GM19043 (cell line): ENCODE results near the gene EHD1.
A peak's percentile ranks its signal among the peaks of the same experiment; 100 is the strongest.
"Not testable (repeated sequence)": the region's sequence is repeated elsewhere in the genome, so short reads cannot be mapped to it uniquely, and the experiment has no call there.

Experiments
- ATAC-seq: cut with Tn5 transposase; IDR thresholded peaks from one replicate; pipeline ENCODE4 v1.9.1; 2021; ENCODE audit warnings: low read depth; ENCODE audit not compliant: unreplicated experiment

EHD1 gene

DNA sequence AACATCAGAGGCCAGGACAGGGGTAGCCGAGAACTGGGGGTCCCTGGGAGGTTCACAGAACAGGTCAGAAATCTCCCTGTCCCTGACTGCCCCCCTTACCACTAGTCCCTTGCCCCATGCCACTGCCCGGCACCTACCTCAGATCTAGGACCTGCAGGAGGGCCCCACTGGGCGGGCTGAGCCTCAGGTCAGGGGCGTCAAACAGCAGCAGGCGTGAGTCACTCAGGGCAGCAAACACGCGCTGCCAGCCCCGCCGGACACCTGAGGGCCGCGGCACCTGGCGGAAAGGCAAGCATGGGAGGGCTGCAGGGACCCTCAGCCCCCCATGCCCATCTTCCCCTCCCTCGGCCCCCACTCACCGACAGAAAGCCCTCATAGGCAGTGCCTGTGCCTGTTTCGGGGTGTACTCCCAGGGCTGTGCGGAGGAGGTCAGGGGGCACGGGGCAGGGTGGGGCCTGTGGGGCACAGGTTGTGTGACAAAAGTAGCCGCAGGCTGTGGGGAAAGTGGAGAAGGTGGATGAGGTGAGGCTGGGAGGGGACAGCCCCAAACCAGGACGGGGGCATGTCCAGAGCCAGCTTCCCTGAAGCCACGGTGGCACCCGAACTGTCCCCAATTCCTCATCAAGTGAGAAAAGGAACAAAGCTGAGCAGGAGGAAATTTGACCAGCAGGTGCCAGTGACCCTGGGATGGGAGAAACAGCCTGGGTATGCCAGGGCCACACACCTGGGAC, 45.8 kb downstream of the EHD1 start:
- no peak for ATAC-seq

DNA sequence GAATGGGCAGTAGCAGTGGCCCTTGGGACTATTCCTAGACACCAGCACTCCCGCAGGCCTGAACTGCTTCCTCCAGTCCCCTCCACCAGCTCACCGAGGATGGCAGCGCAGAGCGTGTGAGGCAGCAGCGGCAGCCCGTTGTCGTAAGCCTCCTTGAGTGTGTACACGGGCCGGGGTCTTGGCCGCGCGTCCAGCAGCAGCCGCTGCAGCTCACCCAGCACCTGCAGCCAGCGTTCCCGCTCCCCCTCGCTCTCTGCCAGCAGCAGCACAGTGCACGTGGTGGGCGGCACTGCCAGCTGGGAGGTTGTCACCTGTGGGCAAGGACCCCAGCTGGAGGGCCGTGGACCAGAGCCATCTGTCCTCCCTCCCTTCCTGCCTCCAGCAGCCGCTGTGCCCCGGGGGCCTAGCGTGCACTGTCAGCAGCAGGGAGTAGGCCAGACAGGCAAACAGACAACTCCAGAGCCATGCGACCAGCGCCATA, 47.0 kb downstream of the EHD1 start:
- ATAC-seq, result no peak

DNA sequence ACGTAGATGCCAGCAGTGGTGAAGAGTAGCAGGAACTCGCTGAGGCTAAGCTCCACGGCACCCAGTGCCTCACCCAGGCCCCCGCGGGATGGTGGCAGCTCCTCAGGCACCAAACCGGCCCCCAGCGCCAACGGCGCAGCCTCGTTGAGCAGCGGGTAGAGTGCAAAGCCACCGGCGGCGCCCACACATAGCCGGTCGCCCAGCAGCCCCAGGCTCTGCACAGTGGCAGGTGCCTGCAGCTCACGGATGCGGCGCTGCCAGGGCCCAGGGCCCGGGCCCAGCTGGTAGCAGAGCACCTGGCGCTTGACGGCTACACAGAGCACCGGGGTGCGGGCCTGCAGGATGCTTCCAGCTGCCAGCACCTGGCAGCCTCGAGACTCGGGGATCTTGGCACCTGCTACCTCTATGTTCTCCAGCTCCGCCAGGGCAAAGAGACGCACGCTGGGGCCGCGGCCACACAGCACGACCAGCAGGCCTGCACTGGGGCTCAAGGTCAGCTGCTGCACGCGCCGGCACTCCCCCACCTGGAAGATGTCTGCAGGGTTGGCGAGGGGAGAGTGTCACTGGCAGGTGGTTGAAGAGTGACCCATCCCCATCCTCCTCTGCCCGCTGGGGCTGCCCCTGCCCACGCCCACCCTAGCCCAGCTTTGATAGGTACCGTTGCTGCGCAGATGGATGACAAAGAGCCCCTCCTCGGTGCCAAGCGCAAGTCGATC, 48.7 kb downstream of the EHD1 start:
- ATAC-seq, result no peak

DNA sequence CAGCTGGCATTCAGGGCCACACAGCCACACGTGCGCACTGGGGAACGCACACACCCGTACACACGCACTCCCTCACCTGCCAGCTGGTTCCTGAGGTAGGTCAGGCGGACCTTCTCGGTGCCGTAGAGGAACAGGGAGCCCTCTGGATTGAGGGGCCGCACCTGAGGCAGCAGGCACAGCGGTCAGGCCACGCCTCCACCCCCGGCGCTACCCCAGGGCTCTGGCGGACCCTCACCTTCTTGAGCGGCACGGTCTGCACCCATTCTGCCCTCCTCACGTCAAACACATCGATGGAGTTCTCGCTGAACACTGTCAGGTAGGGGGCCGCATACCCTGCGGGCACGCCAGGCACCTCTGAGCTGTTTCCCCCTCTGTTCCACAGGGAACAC, 51.0 kb downstream of the EHD1 start:
- ATAC-seq, result no peak

DNA sequence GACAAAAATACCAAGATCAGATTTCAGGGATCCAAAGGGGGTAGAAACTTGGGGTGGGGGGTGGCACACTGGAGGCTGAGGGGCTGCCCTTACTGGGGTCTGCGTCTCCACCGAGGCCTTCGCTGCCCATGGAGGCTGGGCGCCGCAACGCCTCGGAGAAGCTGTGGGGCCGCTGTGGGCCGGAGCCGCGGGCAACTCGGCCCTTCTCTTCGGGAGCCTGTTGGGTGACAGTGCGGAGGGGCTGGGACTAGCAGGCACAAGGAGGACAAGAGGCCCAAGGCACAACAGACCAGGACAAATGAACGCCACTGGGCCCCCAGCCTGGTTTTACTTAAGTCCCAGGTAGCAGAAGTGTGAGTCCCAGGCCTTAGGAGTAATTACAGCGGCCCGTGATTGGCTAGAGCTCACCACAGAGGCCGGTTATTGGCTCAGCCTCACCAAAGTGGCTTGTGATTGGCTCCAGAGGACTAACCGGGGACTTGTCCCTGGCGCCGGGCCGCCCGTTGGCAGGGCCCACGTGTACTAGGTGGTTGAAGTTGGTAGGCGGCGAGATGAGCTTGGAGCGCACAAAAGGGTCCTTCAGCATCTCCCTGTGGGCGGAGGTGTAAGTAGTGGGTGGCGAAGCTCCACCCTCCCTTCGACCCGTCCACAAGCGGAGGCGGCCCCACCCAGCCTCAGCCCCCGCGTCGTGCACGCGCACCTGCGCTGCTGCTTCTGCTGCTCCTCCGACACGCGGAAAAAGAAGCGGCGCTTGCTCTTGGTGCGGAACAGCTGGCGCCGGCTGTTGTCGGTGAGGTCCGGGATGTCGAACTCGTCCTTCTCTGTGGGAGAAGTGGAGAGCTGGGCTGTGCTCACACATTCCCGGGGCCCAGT, 51.6 kb downstream of the EHD1 start:
- no peak for ATAC-seq

DNA sequence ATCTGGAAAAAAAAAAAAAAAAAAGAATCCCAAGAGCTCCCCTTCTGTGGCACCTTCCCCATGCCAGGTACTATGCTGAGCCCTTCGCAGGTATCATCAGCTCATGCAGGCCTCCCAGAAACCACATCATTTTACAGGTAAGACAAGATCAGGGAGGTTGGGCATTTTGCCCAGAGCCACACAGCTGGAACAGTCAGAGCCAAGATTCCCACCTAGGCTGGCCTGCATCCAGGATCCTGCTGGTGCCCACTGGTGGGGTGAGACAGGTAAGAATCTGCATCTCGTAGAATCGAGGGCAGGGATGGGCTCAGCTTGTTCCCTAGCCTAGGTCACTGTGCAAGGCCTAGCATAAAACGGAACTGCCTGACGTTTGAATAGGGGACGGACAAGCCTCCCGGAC, 52.4 kb downstream of the EHD1 start:
- ATAC-seq, result no peak

DNA sequence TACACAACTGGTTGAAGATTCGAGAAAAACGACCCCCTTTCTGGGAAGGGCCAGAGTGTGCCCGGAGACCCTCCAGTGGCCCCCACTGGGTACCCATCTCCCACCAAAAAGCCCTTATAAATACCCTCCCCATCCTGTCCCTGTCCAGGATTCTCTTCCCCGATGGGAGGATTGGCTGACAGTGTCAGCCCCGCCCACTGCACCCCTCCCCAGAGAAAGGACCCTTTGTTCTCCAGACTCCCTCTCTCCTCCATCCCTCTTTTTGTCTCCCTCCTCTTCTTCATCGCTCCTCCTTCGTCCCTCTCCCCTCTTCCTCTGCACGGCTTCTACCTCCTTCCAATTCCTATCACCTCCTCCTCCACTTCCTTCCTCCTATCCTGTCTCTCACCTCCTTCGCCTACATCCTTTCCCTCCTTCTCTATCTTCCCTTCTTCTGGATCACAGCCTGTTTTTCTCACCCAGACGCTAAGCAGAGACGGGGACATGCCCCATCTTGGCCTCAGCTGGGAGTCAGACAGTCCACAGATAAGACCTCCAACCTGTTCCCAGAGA, 54.8 kb downstream of the EHD1 start:
- no peak for ATAC-seq

DNA sequence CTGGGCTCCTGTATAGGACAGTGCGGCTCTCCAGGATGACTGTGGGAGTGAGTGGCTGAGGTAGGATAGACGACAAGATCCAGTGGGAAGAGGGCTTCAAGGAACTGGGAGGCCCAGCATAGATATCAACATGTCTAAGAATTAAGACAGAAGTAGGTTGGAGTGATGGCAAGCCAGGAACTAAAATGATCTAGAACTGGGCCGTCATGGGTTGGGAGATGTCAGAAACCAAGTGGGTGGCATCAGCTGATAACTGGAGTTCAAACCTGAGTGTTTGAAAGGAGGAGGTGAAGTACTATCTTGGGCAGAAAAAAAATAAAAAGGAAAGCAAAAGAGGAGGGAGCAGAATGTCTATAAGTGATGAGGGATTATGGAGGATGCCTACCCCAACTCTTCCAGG, 60.9 kb downstream of the EHD1 start:
- ATAC-seq, result no peak

DNA sequence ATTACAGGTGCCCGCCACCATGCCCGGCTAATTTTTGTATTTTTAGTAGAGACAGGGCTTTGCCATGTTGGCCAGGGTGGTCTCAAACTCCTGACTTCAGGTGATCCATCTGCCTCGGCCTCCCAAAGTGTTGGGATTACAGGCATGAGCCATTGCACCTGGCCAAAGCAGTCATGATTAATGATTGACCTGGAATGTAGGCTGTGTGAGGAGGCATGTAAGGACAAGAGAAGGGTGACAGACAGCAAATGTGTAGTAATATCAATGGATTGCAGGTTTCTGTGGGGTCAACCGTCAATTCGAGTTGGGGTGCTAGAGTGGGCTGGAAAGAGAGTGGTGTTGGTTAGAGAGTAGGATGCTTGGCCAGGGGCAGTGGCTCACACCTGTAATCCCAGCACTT, 63.0 kb downstream of the EHD1 start:
- not testable (repeated sequence) for ATAC-seq

DNA sequence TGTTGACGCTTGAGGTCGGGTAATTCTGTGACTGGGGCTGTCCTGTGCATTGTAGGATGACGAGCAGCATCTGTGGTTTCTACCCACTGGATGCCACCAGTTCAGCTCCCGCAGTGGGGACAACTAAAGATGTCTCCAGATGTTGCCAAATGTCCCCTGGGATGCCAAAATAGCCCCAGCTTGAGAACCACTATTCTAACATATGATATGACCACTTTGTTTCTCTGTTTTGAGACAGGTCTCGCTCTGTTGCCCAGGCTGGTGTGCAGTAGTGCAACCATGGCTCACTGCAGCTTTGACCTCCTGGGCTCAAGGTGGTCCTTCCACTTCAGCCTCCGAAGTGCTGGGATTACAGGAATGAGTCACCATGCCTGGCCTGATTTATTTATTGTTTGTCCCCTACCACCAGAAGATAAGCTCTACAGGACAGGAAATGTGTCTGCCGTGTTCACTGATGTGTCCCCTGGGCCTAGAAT, 63.7 kb downstream of the EHD1 start:
- peak; percentile 45 for ATAC-seq

DNA sequence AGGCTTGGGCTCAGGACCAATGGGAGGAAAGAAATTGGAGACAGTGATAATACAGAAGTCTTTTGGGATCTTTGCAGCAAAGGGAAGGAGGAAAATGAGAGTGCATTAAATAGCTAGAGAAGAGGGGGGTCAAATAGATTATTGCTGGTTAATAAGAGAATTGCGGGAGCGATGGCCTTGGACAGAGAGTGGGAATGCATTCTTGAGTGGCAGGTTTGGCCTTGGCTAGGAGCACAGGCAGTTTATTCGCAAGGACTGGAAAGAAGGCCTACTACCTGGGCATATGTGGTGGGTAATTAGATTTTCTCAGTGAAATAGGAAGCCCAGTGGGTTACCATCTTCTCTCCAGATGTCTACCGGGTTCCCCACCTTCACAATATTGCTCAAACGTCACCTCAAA, 64.6 kb downstream of the EHD1 start:
- no peak for ATAC-seq

DNA sequence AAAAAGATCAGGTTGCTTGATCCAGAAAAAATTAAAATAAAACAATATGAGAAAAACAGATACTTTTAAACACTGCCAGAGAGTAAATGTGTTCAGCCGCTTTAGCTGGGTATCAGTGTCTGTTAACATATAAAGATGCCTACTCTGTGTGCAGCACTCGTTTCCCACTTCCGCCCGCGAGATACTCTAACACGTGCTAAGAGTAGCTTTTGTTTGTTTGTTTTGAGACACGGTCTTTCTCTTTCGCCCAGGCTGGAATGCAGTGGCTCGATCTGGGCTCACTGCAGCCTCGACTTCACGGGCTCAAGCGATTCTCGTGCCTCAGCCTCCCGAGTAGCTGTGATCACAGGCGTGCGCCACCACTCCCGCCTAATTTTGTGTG, 67.5 kb downstream of the EHD1 start:
- no peak for ATAC-seq

DNA sequence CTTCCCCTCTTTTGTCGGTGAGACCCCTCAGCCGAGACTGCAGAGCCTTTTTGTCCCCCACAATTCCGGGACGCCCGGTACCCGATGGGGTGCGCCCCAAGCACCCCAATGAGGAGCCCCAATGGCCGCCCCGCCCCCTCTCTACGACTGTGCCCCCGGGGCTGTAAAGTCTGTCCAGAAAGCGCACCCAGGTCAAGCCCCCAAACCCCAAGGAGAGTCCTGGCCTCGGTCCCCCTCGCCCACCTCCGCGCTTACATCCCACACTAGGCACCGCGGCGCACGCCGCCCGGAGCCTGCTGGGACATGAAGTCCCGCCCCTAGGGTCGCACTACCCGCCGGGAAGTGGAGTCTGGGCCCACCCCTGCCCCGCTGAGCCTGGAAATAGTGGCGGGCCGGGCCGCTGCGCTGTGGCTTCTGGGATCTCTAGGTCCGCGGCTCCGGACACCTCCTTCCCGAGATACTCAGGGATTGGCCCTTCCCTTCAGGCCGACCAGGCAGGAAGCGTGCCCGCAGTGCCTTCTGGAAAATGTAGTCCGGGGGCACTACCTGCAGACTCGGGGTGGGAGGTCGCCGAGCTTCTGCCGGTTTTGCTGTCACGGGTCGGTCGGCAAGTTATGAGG, 68.0 kb downstream of the EHD1 start, which contains the start of gene MEN1:
Gene MEN1, minus strand, starts transcription at position 281 of the 620 bp plus-strand sequence. CDS start 442 bp downstream, outside the sequence.
- ATAC-seq, result peak; percentile 57

DNA sequence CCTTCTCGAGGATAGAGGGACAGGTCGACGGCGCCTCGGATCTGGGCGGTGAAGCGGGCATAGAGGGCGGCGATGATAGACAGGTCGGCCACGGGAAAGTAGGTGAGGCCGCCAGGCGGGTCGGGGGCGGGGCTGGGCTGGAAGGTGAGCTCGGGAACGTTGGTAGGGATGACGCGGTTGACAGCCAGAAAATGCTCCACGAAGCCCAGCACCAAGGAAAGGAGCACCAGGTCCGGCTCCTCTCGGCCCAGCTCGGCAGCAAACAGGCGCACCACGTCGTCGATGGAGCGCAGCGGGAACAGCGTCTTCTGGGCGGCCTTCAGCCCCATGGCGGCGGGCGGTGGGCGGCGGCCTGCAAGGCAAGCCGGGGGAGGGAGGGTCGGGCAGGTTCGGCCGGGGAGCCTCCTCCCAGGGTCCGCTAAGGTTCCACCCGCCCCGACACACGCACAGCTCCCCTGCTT, 68.6 kb downstream of the EHD1 start:
- no peak for ATAC-seq

DNA sequence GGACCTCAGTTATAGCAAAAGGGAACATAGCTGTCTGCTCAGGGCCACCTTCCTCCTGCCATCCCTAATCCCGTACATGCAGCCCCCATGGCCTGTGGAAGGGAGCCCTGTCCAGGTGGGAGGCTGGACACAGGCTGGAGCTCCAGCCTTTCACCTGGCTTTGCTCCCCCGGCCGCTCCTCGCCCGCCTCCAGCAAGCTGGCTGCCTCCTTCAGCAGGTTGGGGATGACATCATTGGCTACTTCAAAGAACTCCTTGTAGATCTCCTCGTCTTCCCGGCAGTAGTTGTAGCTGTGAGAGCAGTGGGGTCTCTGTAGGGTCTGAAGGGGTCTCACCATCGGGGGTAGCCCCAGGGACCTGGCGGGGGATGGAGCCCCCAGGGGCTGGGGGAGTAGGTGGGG, 72.9 kb downstream of the EHD1 start:
- no peak for ATAC-seq

DNA sequence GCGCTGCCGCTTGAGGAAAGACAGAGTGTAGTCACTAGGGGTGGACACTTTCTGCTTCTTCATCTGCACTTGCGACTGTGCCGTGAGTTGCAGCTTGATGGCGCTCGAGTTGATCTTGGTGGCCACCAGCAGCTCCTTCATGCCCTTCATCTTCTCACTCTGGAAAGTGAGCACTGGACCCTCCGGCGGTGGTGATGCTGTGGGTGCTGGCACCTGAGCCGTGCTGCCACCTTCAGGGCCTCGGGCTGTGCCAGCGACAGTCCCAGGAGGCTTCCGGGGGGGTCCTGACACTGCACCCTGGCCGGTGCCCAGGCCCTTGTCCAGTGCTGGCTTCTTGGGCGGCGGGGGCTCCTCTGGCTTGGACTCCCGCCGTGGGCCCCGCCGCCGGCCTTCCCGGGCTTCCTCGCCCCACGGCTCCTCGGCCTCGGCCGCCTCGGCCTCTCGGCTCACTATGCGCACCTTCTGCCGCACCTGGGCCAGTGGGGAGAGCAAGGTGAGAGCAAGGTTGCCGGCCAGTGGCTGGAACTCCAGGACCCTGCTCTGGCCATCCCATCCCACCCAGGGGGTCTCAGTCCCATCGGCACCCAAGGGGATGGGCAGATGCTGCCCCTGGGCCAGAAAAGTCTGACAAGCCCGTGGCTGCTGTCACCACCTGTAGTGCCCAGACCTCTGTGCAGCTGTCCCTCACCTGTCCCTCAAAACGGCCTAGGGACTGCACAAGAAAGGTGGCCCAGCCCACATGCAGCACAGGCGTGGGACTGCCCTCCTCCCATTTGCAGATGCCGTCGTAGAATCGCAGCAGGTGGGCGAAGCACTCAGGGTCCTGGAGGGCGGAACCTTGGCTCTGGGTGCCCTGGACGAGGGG, 73.8 kb downstream of the EHD1 start:
- no peak for ATAC-seq

DNA sequence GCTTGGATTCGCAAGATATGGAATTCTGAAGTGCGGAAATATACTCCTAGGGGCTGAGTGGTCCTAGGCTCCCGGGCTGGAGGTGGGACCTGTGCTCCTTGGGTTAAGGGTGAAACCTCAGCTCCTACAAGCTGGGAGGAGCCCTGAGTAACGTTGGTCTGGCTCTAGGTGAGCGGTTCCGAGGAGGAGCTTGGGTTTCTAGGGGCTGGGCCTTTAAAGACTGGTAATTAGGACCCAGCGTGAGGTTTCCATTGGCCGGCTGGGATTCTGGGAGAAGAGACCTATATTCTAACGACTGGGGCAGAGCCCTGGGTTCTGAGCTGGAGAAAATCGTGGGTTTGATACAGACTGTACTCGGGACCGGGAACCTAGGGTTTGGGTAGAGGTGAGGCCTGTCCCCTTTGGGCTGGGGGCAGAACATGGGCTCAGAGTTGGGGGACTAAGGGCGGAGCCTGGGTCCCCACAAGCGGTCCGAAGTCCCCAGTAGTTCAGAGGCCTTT, 74.5 kb downstream of the EHD1 start:
- no peak for ATAC-seq

DNA sequence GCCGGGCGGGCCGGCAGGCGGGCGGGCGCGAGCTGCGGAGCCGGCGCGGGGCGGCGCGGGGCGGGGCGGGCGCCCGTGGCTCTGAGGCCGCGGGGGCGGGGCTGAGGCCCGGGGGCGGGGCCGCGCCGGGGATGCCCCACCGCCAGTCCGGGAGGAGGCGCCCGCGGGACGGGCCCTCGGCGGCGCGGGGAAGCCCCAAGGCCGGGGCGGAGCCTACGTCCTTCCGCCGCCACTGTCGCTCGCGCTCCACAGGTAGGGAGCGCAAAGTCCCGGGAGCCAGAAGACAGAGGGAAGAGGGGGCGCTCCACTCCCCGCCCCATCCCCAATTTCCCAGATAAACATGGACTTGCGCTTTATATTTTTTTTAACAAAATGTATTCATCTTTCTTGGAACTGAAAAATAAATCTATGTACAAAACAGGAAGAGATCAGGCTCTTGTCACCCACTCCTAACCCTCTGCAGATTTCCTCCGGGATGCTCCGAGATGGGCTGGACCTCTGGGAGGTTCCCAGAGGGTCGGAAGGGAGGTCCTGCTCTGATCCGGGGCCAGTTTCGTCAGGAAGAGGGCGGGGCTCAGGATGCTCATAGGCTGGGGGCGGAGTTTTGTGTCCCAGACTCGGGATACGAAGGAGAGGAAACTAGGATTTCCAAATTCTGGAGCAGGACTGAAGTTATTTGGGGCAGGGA, 75.1 kb downstream of the EHD1 start, which contains the start of gene MAP4K2:
Gene MAP4K2, minus strand, starts transcription at position 57 of the 688 bp plus-strand sequence. CDS start 65 bp downstream, outside the sequence.
- ATAC-seq, result no peak
